Lower leg skin (tissue), 3 donors: ENCODE results near the gene ZNG1A.
"Not testable (repeated sequence)": the region's sequence is repeated elsewhere in the genome, so short reads cannot be mapped to it uniquely, and the experiment has no call there.

Source experiments
- CTCF ChIP-seq, 3 donors: fragments of 450-650 bp; IDR thresholded peaks; one replicate each; pipeline ENCODE4 v1.5.1; 2016; ENCODE audit warnings: antibody characterized with exemption in 3 of 3, mild to moderate bottlenecking in 3 of 3, moderate library complexity in 2 of 3
- POLR2A ChIP-seq, 2 donors: fragments of 450-650 bp; IDR thresholded peaks; one replicate each; pipeline ENCODE4 v1.6.1; 2016 to 2017; ENCODE audit warnings: antibody characterized with exemption in 2 of 2, mild to moderate bottlenecking in 1 of 2, moderate library complexity in 1 of 2

- TF ChIP-seq CTCF, POLR2A (IDR thresholded peaks at IDR 0.05): not testable (repeated sequence)
These were observed 72.9 kb downstream of the ZNG1A start for GRCh38 chr9:105991-106390.
